Inflammatory macrophage (primary cell): ENCODE measurements around the gene C10orf71.

Source experiments
- DNase-seq, 2 donors: peaks; one replicate each; pipeline ENCODE4 v3.0.0-alpha.2; 2020 to 2022

The C10orf71 gene

DNA sequence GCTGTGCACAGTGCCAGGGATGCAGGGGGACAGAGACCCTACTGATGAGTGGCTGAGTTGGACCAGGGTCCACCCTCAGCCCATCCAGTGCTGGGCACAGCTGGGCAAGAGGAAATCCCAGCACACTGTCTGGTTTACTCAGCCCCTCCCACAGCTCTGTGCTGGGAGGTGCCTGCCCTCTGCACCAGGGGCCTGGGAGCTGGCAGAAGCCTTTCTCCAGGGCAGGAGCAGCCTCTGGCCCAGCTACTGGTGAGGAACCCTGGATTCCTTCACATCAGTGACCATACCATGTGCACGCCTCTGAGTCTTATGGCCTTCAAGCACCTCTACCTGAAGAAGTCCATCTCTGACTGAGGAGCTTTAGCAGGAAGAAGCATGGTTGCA, 25.9 kb upstream of the C10orf71 start:
- no peak for DNase-seq

DNA sequence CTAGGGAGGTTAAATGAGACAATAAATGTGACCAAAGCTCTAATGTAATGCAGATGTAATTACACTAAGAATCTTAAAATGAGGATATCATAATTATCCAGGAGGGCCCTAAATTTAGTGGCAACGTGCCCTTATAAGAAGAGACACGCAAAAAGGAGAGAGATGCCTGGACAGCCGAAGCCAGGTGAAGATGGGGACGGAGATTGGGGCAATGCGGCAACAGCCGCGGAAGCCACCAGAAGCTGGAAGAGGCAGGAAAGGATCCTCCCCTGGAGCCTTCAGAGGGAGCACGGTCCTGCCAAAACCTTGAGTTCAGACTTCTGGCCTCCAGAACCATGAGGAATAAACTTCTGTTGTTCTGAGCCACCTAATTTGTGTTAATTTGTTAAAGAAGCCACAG, 25.3 kb upstream of the C10orf71 start:
- no peak for DNase-seq

- no peak for DNase-seq
These were observed 24.1 kb upstream of the C10orf71 start for GRCh38 chr10:49274886-49275285.

- no peak for DNase-seq
These were observed 23.1 kb upstream of the C10orf71 start for GRCh38 chr10:49275896-49276295.

DNA sequence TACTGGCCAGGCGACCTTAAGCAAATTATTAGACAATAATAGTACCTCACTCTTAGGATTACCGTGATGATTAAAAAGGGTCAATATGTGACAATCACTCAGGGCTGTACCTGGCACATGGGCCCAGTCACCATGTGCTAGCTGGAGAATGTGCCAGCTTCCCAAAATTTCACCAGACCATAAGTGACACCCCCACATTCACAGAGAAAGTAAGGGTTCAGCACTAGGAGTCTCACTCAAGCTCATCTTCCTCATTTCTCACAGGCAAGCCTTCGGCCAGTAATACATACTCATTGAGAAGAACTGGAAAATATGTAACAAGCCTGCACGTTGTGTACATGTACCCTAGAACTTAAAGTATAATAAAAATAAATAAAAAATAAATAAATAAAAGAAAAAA, 22.4 kb upstream of the C10orf71 start:
- peak; percentile 19 to 48 for DNase-seq

DNA sequence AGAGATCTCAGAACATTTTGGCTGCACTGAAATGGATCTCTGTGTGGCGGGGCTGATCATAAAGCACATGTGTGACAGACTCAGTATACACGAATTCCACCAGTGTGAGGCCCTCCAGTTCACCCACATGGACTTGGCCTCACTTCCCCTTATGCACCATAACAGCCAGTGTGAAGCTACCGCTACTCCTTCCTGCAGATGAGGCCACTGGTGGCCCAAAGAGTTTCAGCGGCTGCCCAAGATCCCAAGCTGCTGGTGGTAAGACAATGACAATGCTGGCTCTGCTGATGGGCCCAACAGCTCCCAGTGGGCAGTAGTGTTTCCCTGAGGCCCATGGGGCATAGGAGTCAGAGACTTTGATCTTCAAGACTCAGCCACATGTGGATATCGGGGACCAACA, 21.0 kb upstream of the C10orf71 start:
- peak; percentile 58 to 72 for DNase-seq

GRCh38 chr10:49278497-49278981, 20.4 kb upstream of the C10orf71 start:
- no peak for DNase-seq

DNA sequence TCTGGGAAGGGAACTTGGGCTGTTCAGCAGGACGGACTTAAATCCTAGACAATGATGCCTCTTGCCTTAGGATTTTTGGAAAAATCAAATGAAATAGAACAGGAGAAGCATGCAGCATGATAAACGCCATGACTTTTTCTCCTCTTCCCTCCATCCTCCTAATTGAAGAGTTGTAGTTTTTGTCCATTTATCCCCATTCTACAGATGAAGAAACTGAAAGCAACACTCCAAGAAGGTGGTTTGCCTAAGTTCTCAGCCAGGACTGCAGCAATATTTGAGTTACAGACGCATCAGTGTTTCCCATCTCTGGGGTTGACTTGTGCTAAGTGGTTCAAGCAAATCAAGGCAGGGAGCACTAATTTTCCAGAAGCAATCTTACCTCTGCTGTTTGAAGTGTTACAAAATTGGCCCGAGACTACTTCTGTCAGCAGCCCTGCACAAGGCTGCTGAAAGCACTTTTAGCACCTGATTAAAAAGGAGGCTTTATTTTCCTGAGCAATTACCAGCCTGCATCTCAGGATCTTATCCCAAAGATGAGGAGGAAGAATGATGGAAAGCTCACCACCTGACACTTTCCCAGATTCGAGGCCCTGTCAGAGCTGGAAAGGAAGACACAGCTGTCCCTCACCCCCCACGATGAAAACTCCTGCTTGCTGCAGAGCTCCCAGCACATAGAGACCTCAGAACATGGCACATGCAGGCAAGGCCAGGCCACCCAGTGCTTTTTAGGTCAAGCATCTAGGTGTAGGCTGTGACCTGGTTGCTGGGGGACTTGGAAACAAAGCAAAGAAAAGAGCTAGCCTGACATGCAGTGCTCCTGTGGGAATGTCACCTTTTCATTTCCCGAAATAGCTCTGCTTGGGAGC, 19.7 kb upstream of the C10orf71 start:
- no peak for DNase-seq

DNA sequence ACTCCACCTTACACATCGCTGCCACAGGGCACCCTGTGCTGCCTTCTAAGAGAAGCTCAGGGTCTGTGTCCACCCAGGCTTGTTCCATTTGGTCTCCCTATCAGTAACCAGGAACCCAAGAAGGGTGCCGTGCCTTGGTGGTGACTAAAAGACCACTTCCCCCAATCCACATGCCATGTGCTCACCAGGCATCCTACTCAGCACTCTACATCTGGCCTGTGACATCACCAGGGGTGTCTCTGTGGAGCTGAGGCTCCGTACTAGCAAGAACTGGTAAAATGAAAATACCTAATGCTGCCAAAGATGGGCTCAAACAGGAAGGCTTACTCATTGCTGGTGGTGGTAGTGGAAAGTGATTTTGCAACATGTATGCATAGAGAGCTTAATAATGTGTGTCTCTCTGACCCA, 19.0 kb upstream of the C10orf71 start:
- DNase-seq, result peak; percentile 75 to 89

- DNase-seq, result no peak
These were observed 17.5 kb upstream of the C10orf71 start for GRCh38 chr10:49281461-49281860.

DNA sequence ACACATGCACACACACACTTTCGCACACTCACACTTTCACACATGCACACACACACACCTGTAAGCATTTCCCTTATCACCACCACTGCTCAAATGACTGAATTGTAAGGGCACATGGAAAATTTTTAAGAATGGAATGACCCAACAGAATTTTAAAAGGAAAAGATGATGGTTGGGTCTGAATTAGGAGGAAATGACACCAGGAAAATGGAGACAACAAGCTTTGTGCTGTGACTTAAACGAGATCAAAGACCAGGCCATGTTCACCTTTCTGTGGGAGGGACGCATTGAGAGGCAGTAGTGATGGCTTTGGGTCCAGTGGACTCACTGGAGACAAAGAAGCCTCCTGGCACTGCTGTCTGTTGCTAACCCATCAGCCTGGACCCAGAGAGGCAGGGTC, 16.7 kb upstream of the C10orf71 start:
- no peak for DNase-seq

GRCh38 chr10:49282879-49283341, 16.1 kb upstream of the C10orf71 start:
- DNase-seq, result peak; percentile 67 to 82

GRCh38 chr10:49283491-49283890, 15.5 kb upstream of the C10orf71 start:
- no peak for DNase-seq

DNA sequence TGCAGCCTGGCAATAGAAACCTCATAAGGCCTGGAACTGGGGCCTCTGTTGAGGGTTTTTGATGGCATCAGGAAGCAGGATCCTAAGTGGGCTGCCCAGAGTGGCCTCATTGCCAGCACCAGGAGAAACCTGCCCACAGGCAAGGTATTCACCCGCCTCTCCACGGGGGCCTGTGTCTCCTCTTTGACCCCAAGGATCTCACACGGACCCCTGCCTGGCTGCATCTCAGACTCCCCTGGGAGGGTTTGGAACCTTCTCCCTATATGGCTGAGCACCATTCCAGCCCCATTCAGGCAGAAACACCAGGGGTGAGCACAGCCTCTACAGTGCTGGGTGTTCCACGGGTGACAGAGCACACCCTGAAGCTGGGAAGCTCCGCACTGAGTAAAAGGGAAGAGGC, 14.6 kb upstream of the C10orf71 start:
- no peak for DNase-seq

- DNase-seq, result peak; percentile 92 to 99
These were observed 13.7 kb upstream of the C10orf71 start for GRCh38 chr10:49285232-49285631.

GRCh38 chr10:49286686-49287085, 12.3 kb upstream of the C10orf71 start:
- no peak for DNase-seq

- no peak for DNase-seq
These were observed 11.2 kb upstream of the C10orf71 start for GRCh38 chr10:49287689-49288340.

GRCh38 chr10:49288341-49289065, 10.5 kb upstream of the C10orf71 start:
- DNase-seq, result peak in 1 of 2 donors; percentile 26

DNA sequence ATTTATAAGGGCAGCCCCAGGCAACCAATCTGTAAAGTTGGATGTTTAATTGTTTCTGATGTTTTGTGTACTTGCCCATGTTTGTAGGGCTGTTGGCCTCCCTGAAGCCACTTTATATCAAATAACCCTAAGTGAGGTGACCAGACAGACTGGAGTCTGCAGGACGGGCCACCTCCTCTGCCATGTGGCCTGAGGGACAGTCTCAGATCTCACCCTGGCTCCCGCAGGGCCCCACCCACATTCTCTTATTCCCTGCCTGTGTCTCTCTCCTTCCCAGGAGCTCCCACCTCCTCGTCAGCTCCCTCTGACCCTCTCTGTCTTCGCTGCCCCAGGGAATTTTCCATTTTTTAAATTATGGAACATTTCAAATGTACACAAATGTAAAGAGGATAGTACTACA, 9.5 kb upstream of the C10orf71 start:
- DNase-seq, result no peak

DNA sequence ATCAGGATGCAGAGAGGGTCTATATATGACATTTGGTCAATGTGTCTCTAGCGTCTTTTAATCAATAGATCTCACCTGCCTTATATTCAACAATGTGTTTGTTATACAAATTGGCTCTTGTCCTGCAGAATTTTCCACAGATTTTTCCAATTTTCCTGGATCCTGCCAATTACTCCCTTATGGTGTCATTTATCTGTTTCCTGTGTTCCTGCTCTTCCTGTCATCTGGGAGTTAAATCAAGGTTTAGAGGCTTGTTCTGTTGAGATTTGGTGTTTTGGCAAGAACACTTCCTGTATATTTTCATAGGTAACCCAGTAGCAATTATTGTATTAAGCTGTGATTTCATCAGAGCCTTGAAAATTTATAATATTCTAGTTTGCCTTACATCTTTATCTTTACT, 8.8 kb upstream of the C10orf71 start:
- DNase-seq, result no peak

- DNase-seq, result no peak
These were observed 8.4 kb upstream of the C10orf71 start for GRCh38 chr10:49290607-49291006.

GRCh38 chr10:49292565-49293207, 6.3 kb upstream of the C10orf71 start:
- DNase-seq, result no peak

GRCh38 chr10:49293208-49293603, 5.8 kb upstream of the C10orf71 start:
- no peak for DNase-seq
